Ishikawa (cell line): ENCODE measurements around the gene MAPRE3.

ENCODE experiments used
- CREB1 ChIP-seq: IDR thresholded peaks from 2 replicates; pipeline ENCODE4 v1.6.1; 2012; ENCODE audit warnings: low read depth
- EGR1 ChIP-seq: IDR thresholded peaks from 2 replicates; pipeline ENCODE4 v1.6.1; 2012
- EP300 ChIP-seq: IDR thresholded peaks from 2 replicates; pipeline ENCODE4 v1.6.1; 2012; ENCODE audit warnings: borderline replicate concordance
- FOXM1 ChIP-seq: IDR thresholded peaks from 2 replicates; pipeline ENCODE4 v1.6.1; 2012; ENCODE audit warnings: low read depth, borderline replicate concordance
- NFIC ChIP-seq: IDR thresholded peaks from 2 replicates; pipeline ENCODE4 v1.6.1; 2012
- RAD21 ChIP-seq: IDR thresholded peaks from 2 replicates; pipeline ENCODE4 v1.6.1; 2012; ENCODE audit warnings: low read depth
- TAF1 ChIP-seq: IDR thresholded peaks from 2 replicates; pipeline ENCODE4 v1.6.1; 2012; ENCODE audit warnings: low read depth, mild to moderate bottlenecking
- TCF12 ChIP-seq: IDR thresholded peaks from 2 replicates; pipeline ENCODE4 v1.6.1; 2012; ENCODE audit warnings: low read depth
- YY1 ChIP-seq: IDR thresholded peaks from 2 replicates; pipeline ENCODE4 v1.6.1; 2012; ENCODE audit warnings: low read depth
- TF ChIP-seq, protein P1 (sequence below): IDR thresholded peaks from 2 replicates; pipeline ENCODE4 v1.6.1; 2012; ENCODE audit warnings: low read depth, mild to moderate bottlenecking
- TF ChIP-seq, protein P2 (sequence below): IDR thresholded peaks from 2 replicates; pipeline ENCODE4 v1.6.1; 2012
- TF ChIP-seq, protein P3 (sequence below): IDR thresholded peaks from 2 replicates; pipeline ENCODE4 v1.6.1; 2012

DNA sequence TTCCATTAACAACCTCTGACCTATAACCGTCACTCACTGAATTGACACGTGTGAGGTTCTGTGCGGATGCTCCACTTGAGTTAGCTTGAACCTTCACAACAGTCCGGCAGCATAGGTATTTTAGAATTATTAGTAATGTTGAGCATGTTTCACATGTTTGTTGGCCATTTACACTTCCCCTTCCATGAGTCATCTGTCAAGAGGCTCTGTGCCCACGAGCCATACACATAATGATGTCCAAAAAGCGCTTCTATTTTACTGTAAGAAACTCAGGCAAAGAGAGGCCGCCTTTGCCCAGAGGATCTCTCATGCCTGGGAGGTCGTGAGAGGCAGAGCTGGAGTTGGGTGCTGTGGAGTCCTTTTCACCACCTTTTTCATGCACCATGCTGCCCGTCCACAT is 33.4 kb downstream of the MAPRE3 start:
- TF ChIP-seq CREB1 (no peak), RAD21 (no peak), EGR1 (no peak), EP300 (no peak), TAF1 (no peak), NFIC (no peak), FOXM1 (no peak), YY1 (no peak), TCF12 (no peak)
- TF ChIP-seq, protein P1, sequence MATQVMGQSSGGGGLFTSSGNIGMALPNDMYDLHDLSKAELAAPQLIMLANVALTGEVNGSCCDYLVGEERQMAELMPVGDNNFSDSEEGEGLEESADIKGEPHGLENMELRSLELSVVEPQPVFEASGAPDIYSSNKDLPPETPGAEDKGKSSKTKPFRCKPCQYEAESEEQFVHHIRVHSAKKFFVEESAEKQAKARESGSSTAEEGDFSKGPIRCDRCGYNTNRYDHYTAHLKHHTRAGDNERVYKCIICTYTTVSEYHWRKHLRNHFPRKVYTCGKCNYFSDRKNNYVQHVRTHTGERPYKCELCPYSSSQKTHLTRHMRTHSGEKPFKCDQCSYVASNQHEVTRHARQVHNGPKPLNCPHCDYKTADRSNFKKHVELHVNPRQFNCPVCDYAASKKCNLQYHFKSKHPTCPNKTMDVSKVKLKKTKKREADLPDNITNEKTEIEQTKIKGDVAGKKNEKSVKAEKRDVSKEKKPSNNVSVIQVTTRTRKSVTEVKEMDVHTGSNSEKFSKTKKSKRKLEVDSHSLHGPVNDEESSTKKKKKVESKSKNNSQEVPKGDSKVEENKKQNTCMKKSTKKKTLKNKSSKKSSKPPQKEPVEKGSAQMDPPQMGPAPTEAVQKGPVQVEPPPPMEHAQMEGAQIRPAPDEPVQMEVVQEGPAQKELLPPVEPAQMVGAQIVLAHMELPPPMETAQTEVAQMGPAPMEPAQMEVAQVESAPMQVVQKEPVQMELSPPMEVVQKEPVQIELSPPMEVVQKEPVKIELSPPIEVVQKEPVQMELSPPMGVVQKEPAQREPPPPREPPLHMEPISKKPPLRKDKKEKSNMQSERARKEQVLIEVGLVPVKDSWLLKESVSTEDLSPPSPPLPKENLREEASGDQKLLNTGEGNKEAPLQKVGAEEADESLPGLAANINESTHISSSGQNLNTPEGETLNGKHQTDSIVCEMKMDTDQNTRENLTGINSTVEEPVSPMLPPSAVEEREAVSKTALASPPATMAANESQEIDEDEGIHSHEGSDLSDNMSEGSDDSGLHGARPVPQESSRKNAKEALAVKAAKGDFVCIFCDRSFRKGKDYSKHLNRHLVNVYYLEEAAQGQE, result no peak
- TF ChIP-seq, protein P2, sequence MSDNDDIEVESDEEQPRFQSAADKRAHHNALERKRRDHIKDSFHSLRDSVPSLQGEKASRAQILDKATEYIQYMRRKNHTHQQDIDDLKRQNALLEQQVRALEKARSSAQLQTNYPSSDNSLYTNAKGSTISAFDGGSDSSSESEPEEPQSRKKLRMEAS, result no peak
- TF ChIP-seq, protein P3, sequence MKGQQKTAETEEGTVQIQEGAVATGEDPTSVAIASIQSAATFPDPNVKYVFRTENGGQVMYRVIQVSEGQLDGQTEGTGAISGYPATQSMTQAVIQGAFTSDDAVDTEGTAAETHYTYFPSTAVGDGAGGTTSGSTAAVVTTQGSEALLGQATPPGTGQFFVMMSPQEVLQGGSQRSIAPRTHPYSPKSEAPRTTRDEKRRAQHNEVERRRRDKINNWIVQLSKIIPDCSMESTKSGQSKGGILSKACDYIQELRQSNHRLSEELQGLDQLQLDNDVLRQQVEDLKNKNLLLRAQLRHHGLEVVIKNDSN, result no peak
